Hindlimb muscle (tissue), 1 donor: Measurements from ENCODE around the gene NLGN1. TPM values are rescaled to one million over a fixed set of nuclear protein-coding genes. Genes with fewer than 3 reads are reported as not detected.
"Not testable (repeated sequence)": the region's sequence is repeated elsewhere in the genome, so short reads cannot be mapped to it uniquely, and the experiment has no call there.

Experiments
- DNase-seq: peaks from one replicate; pipeline ENCODE4 v3.0.0-alpha.2; 2013
- polyA plus RNA-seq: library from polyadenylated mRNA; unstranded; fragments of 120-200 nt; gene quantifications from one replicate; pipeline ENCODE4 v1.2.1, GENCODE V29; 2013; ENCODE audit not compliant: insufficient read length

Gene NLGN1
- polyA plus RNA-seq, 1 donor: 1.0 TPM

- no peak for DNase-seq
Observed at GRCh38 chr3:173430576-173430975, 33.0 kb downstream of the NLGN1 start.

- DNase-seq: no peak
Observed at GRCh38 chr3:173439004-173439403, 41.5 kb downstream of the NLGN1 start.

DNA sequence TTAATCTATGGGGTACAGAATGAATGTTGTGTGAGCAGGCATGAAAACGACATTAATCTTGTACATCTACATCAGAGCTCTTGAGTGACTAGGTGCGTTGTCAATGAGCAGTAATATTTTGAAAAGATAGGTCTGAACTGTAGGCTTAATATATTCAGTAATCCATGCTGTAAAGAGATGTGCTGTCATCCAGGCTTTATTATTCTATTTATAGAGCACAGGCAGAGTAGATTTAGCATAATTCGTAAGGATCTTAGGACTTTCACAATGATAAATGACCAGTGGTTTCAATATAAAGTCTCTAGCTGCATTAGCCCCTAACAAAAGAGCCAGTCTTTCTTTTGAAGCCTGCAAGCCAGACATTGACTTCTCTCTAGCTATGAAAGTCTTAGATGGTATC, 43.0 kb downstream of the NLGN1 start:
- no peak for DNase-seq

DNA sequence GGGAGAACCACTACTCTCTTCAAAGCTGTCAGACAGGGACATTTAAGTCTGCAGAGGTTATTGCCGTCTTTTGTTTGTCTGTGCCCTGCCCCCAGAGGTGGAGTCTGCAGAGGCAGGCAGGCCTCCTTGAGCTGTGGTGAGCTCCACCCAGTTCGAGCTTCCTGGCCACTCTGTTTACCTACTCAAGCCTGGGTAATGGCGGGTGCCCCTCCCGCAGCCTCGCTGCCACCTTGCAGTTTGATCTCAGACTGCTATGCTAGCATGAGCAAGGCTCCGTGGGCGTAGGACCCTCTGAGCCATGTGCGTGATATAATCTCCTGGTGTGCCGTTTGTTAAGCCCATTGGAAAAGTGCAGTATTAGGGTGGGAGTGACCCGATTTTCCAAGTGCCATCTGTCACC, 54.0 kb downstream of the NLGN1 start:
- DNase-seq: not testable (repeated sequence)

- DNase-seq: no peak
Observed at GRCh38 chr3:173463250-173463649, 65.7 kb downstream of the NLGN1 start.

DNA sequence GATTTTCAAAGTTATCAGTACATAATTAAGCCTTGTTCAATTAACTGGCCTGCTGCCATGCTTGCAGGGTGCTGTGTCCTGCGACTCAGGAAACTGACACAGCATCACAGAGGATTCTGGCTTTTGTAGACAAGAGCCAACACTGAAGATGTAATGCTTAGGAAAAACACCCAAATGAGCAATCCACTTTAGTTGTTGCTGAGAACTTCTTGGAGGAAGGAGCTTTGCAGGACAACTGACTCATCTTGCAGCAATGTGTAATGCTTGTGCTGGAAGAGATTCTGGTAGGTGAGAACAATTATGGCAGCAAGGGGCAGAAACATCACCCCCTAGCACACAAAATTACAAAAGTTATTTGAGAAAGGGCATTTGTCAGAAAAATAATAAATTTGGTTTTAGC, 67.6 kb downstream of the NLGN1 start:
- no peak for DNase-seq

DNA sequence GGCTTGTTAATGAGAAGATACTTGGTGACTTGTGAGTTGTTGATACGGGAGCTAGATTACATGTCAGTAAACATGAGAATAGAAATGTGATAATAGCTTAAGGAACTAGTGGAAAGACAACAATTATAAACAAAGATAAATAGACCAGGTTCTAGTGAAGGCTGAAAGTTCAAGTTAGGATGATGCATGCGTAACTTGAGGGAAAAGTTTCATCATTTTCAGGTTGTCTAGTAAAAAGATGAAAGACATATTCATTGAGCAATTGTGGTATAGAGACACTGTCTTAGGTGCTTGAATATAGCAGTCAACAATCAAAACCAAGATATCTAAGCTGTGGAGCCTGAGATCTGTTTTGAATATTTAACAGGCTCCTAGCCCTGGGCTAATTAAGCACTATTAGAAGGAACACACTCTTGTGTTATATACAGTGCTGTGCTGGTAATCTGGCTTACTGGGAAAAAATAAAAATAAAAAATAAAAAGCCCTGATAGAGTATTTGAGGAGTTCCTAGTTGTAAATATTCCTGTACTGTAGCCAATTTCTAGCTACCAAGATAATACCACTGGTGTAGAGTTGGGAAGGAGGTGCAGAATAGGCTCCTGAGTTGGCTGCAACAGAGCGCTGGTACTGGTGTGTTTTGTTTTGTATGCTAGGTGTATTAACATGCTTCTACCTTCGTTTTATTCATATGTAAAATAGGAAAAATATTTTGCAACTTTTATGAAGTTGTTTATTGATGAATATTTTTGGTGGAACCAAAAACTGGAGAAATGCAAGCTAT, 68.5 kb downstream of the NLGN1 start:
- DNase-seq: no peak

GRCh38 chr3:173467501-173467900, 70.0 kb downstream of the NLGN1 start:
- no peak for DNase-seq

DNA sequence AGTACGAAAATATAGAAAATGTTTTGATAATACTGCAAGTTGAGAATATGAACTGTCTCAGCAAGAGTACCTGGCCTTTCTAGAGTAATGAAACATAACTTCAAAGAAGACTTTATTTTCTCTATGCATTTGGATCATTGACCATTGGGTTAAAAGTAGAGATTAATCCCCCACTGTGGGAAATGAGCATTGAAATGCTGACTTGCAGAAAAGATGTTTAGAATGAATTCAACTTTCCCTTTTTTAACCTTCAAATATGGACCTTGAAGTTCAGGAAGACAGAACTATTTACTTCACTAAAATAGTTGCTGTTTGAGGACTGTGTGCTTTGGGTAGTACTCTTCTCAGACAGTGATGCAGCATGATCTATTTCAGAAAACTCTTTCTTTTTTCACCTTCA, 75.7 kb downstream of the NLGN1 start:
- DNase-seq: no peak

- DNase-seq: no peak
Observed at GRCh38 chr3:173479301-173479700, 81.8 kb downstream of the NLGN1 start.

DNA sequence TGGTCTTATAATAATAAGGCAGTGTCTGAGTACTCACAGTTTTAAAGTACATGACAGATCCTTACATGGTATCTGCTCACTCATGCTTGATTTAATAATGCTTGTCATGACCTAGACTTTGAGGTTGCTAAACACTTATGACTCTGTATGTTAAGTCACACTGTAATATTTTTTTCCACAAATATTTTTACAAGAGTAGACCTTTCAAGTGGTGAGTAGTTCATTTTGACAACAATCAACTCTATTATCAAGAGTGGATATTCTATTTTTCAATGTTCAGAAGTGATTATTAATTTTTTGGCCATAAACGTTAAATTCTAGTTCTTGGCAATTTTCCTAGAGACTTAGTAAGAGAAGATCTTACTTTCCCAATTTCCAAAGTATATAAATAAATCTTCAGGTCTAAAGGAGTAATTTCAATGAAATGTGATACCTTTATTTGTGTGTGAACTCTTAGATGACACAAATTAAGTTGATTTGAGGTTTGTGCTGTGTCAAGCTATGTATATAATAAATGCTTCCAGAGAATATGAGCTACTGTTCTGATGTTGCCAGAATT, 104.5 kb downstream of the NLGN1 start:
- DNase-seq: peak; percentile 7

DNA sequence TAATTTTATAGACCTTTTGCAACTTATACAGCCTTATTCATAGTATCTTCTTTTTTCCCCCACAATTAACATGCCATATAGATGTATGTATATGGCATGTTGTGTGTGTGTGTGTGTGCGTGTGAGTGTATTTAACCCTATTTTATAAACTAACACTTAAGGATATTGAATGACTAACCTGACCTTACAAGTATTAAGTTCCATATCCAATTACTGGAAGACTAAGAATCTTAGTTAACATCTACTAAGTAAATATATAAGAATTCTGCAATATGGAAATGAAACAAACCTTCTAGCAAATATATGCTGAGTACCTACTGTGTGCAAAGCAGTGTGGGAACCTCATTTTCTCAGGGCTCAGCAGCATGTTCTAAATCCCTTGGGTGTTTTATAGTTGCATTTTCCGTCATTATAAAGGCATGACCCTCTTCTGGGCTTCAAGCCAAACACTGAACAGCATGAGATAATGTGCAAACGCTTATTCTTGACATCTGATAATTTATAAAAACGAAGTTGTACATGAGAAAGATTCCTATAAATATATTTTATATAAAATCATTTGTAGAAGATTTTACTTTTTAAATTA, 105.5 kb downstream of the NLGN1 start:
- DNase-seq: peak; percentile 59

GRCh38 chr3:173510565-173510964, 113.0 kb downstream of the NLGN1 start:
- DNase-seq: no peak

- no peak for DNase-seq
Observed at GRCh38 chr3:173513123-173513522, 115.6 kb downstream of the NLGN1 start.

DNA sequence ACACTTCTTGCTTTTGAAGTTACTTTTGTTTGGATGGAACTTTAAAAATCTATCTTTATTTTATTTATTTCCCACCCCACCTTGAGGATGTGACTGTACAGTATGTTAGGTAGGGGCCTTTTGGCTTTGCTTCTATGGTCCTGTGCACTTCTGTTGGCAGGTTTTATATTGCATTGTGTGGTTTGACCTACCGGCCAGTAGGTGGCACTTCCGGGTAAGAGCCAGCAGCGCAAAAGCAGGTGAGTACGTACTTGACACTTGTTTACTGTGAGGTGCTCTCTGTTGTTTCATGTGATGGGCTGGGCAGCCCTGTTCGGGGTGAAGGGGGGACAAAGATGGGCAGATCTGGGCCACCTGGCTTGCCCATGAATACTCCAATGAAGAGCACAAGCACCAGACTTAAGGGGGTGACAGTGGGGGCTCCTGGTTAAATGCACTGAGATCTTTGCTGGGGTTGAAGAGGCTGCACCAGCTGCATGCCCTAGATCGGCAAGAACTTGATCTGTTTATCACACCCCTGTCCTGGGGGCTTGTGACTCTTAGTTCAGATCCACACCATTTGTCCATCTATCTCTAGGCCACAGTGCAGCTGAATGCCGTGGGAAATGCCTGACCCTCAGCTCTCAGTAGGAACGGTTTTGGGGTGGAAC, 131.6 kb downstream of the NLGN1 start:
- no peak for DNase-seq

DNA sequence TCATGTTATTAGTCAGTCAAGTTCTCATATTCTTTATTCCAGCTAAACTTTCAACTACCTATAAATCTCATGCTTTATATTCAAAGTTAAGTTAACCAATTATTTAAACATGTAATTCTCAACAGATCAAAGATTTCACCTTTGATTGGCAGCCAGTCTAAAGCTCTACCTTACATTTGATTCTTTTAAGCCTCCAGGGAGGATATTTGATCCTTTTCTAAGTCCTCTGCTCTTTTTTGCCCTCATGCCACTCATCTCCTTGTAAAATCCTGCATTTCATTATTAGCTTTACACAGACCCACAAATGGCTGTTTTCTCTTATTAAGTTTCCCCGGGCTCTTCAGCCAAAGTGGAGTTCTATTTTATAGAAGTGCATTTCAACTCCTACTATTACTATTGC, 134.1 kb downstream of the NLGN1 start:
- no peak for DNase-seq

DNA sequence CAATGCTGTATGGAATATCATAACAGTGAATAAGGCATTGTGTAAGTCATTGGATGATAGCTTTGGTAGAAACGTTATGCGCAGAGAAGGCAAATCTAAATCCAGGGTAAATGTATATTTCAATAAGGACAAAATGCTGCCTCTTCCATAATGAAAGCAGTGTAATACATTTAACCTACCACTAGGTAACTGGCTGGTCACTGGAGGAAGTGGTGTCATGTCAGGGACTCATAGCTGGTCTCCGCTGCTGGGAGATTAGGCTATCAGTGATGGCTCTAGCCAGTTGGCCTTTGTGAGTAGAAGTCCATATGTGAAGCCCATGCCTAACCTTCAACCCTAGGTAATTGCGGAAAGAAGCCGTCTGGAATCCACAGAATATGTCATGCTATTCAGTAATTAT, 140.9 kb downstream of the NLGN1 start:
- no peak for DNase-seq

- not testable (repeated sequence) for DNase-seq
Observed at GRCh38 chr3:173545590-173545989, 148.0 kb downstream of the NLGN1 start.

DNA sequence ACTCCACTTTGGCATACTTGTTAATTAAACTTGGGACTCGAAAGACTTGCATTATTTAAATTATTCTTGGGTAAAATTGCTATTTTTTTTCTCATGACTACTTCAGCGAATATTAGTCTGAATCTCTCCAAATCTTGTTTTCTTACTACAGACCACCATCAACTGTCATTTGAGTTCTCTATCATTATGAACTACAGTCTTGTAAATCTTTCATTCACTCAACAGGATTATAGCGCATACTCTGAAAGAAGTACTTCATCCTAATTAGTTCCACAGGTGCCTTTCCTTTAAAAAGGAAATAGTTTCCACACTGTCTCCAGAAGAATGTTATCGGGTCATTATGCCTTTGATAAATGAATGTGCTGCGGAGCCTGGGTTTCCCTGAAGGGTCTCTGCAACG, 149.5 kb downstream of the NLGN1 start:
- no peak for DNase-seq

- DNase-seq: no peak
Observed at GRCh38 chr3:173548261-173548660, 150.7 kb downstream of the NLGN1 start.

- DNase-seq: no peak
Observed at GRCh38 chr3:173552526-173552925, 155.0 kb downstream of the NLGN1 start.

GRCh38 chr3:173553635-173554280, 156.2 kb downstream of the NLGN1 start:
- DNase-seq: peak; percentile 6

GRCh38 chr3:173556546-173556945, 159.0 kb downstream of the NLGN1 start:
- no peak for DNase-seq
